Measurements from ENCODE around the gene HMGXB3. TPM values are rescaled to one million over a fixed set of nuclear protein-coding genes. Genes with fewer than 3 reads are reported as not detected.

The HMGXB3 gene
- total RNA-seq, 2 donors from 2014 or later = 22.6 to 43.5 TPM

GRCh38 chr5:150085950-150086715, 85.6 kb downstream of the HMGXB3 start, which contains the start of gene CSF1R:
TSS of gene CSF1R (minus strand) at chr5:150086554. CDS start at chr5:150086427, 127 bp downstream.
- TF ChIP-seq CTCF (IDR thresholded peaks at IDR 0.05) (no peak), POLR2A (IDR thresholded peaks at IDR 0.05) (peak in 1 of 3 donors; percentile 52)
- ATAC-seq (no peak), DNase-seq (no peak)
- intact Hi-C loops (cut with DNase I) = no loop called here
- WGBS, 2 donors = 74 to 77% methylated on average over 9 of the region's 9 CpGs
- no peaks in the 10 kb centered on the region for H3K4me1 ChIP-seq
- no peak within 1 kb of the TSS for H3K27ac ChIP-seq
- H3K36me3 ChIP-seq (replicated peaks in 1 of 2; ENCODE audit: insufficient read depth in 1 of 2, low read depth in 2 of 2) = no peaks in the 10 kb centered on the region
- H3K27me3 ChIP-seq = no peaks in the 10 kb centered on the region
- no peaks in the 10 kb centered on the region for H3K9me3 ChIP-seq
- H3K4me3 ChIP-seq = no peak within 1 kb of the TSS

DNA sequence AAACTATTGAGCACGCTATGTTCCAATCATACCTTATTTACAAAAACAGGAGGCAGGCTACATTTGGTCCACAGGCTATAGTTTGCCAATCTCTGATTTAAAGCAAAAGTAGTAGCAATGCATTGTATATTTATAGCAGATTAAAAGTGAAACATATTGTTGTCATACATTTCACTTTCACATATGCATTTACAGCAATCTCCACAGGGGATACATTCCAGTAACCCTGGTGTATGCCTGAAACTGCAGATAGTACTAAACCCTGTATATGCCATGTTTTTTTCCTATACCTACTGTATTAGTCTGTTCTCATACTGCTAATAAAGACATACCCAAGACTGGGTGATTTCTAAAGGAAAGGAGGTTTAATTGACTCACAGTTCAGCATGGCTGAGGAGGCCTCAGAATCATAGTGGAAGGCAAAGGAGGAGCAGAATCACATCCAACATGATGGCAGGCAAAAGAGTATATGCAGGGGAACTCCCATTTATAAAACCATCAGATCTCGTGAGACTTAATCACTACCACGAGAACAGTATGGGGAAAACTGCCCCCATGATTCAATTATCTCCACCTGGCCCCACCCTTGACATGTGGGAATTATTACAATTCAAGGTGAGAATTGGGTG, 91.7 kb downstream of the HMGXB3 start:
- TF ChIP-seq CTCF (IDR thresholded peaks at IDR 0.05) (no peak), POLR2A (IDR thresholded peaks at IDR 0.05) (no peak)
- no peaks in the 10 kb centered on the region for H3K4me1 ChIP-seq
- WGBS, 2 donors = 58 to 64% methylated on average over 3 of the region's 3 CpGs
- H3K27me3 ChIP-seq = no peaks in the 10 kb centered on the region
- H3K36me3 ChIP-seq (replicated peaks in 1 of 2; ENCODE audit: insufficient read depth in 1 of 2, low read depth in 2 of 2) = no peaks in the 10 kb centered on the region
- no peak overlapping the region for H3K4me3 ChIP-seq
- ATAC-seq (no peak), DNase-seq (no peak)
- no peak overlapping the region for H3K27ac ChIP-seq
- intact Hi-C loops (cut with DNase I) = no loop called here
- no peaks in the 10 kb centered on the region for H3K9me3 ChIP-seq

GRCh38 chr5:150097152-150097551, 96.6 kb downstream of the HMGXB3 start:
- no peak for ATAC-seq
- Histone ChIP-seq H3K4me1 (no peaks in the 10 kb centered on the region), H3K27me3 (no peaks in the 10 kb centered on the region), H3K27ac (no peak overlapping the region), H3K36me3 (replicated peaks in 1 of 2; ENCODE audit: insufficient read depth in 1 of 2, low read depth in 2 of 2) (no peaks in the 10 kb centered on the region), H3K4me3 (no peak overlapping the region), H3K9me3 (no peaks in the 10 kb centered on the region)
- intact Hi-C loops (cut with DNase I) = no loop called here
- TF ChIP-seq POLR2A (IDR thresholded peaks at IDR 0.05) (no peak), CTCF (IDR thresholded peaks at IDR 0.05) (no peak)
- DNase-seq = no peak

- Histone ChIP-seq H3K4me1 (no peaks in the 10 kb centered on the region), H3K9me3 (no peaks in the 10 kb centered on the region), H3K4me3 (no peak overlapping the region), H3K27ac (no peak overlapping the region), H3K27me3 (no peaks in the 10 kb centered on the region), H3K36me3 (replicated peaks in 1 of 2; ENCODE audit: insufficient read depth in 1 of 2, low read depth in 2 of 2) (no peaks in the 10 kb centered on the region)
- no peak for DNase-seq
- ATAC-seq = no peak
- intact Hi-C loops (cut with DNase I) = no loop called here
- 76% methylated on average over 6 of the region's 6 CpGs for WGBS, 2 donors
- TF ChIP-seq CTCF (IDR thresholded peaks at IDR 0.05) = no peak
- TF ChIP-seq POLR2A (IDR thresholded peaks at IDR 0.05) = no peak
Observed at GRCh38 chr5:150101023-150101422, 100.5 kb downstream of the HMGXB3 start.

Small RNAs within 50 kb of the gene (small RNA-seq; reads per million reads assigned to genes)
- not detected for gene RF00019

Other genes with a start within 250 kb of the HMGXB3 start
- not detected for gene PDE6A, start 55.9 kb upstream of the HMGXB3 start, total RNA-seq
- 1 to 10 TPM; 2.3 to 6.5 TPM for gene SLC26A2, start 40.0 kb upstream of the HMGXB3 start, total RNA-seq
- 1 to 10 TPM; 2.1 to 3.0 TPM for gene TIGD6, start 85 bp upstream of the HMGXB3 start, total RNA-seq
- gene CSF1R, start 85.8 kb downstream of the HMGXB3 start, total RNA-seq = 10 to 100 TPM in 1 of 2 donors, 1 to 10 TPM in 1; 5.3 to 13.5 TPM
- 10 to 100 TPM; 24.1 to 34.2 TPM for gene PDGFRB, start 155.1 kb downstream of the HMGXB3 start, total RNA-seq
- not detected for gene CDX1, start 166.0 kb downstream of the HMGXB3 start, total RNA-seq
- gene SLC6A7, start 189.3 kb downstream of the HMGXB3 start, total RNA-seq = not detected

All from body of pancreas (tissue), 4 donors.